Inflammatory macrophage (primary cell): ENCODE results near the gene TUBA4A.
A peak's percentile ranks its signal among the peaks of the same experiment; 100 is the strongest.
"Not testable (repeated sequence)": the region's sequence is repeated elsewhere in the genome, so short reads cannot be mapped to it uniquely, and the experiment has no call there.

Source experiments
- DNase-seq, 2 donors: peaks; one replicate each; pipeline ENCODE4 v3.0.0-alpha.2; 2020 to 2022

TUBA4A gene

DNA sequence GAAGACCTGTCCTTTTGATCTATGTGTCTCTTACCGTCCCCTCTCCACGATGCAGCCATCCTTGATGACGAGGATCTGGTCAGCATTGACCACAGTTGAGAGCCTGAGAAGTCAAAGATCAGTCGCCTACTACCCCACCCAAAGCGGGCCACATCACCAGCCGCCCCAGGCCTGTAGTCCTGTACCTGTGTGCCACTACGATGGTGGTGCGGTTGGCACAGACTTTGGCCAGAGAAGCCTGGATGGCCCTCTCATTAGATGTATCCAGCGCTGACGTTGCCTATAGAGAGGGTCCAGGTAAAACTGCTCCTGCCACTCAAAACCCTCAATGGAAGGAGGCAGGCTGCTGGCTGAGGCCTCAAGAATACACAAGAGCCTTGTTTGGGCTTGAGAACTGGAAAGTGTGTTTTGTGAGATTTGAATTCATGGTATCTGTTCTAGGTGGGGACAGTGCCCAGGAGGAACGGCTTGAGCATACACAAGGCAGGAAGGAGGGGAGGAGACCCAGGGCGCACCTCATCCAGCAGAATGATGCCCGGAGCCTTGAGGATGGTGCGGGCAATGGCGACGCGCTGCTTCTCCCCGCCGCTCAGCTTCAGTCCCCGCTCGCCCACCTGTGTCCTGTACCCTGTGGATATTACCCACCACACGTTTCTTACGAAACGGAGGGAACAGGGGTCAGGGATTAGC is 43.4 kb downstream of the TUBA4A start:
- no peak for DNase-seq

DNA sequence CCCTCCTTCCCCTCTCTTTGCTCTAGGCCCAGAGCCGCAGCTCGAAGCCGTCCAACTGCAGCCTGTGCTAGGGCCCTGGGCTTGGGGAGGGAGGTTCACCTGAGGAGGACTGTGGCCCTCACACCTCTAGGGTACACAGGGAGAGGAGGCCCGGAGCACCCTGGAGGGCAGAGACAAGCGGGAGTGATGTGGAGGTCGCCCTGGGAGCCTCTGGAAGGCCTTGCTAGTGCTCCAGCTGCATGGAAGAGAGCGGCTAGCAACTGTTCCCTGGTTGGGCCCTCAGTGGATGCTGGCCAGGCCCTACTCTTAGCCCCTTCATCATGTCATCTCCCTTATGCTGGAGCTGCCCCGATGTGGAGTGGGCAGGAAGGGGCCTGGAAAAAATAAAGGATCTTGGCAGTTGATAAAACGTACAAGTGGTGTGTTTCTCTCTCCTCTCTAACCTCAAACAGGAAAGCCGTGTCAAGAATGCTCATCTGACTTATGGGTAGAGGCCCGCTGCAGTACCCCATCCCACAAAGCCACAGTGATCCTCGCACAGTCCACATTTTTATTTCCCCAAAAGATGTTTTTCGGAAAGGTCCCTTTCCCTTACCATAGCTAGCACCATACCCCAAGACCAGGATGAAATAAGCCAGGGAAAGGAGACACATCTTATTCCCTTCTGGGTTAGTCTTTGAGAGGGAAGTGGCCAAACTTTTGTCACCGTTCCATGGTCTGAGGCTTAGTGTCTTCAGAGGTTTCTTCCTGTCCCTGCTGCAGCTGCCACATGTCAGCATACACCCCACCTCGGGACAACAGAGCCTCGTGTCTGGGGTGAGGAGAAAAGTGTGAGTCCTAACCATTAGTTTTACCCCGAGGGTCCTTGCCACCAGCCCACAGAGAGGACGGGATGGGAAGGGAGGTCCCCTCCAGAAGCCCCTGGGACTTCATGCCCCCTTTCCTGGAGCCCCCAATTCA is 44.2 kb downstream of the TUBA4A start:
- DNase-seq, result no peak

- no peak for DNase-seq
Measured at GRCh38 chr2:219207884-219208740, 45.6 kb downstream of the TUBA4A start.

GRCh38 chr2:219207134-219207883 is 46.4 kb downstream of the TUBA4A start:
- DNase-seq, result no peak

GRCh38 chr2:219206328-219207133 is 47.2 kb downstream of the TUBA4A start, which contains the start of gene ZFAND2B:
Gene ZFAND2B, plus strand, starts transcription at chr2:219206782. Its CDS starts 206 bp downstream, at chr2:219206988.
- peak; percentile 93 to 96 for DNase-seq

DNA sequence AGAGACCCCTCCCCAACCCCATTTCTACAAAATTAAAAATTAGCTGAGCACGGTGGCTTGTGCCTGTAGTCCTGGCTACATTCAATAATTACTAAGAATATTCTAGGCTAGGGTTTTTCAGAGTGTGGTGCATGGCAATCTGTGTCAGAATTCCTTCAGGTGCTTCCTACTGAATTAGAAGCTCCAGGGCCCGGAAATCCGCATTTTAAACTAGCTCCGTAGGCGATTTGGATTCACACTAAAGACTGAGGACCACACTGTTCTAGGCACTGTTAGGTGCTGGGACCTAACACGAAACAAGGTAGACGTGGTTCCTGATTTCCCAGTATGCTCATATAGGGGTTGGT is 47.8 kb downstream of the TUBA4A start:
- no peak for DNase-seq

DNA sequence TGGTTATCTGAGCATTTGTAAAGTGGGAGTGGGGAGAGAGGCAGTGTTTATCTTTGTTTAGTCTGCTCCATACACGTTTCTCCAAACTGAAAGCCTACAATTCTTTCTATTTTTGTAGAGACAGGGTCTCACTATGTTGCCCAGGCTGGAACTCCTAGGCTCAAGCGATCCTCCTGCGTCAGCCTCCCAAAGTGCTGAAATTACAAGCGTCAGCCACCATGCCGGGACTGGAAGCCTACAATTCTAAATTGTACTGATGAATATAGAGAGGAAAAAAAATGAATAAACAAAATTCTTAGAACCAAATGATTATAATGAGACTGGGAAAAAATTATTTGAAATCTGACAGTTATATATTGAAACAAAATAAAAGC is 48.6 kb downstream of the TUBA4A start:
- DNase-seq, result no peak

GRCh38 chr2:219204425-219205164 is 49.1 kb downstream of the TUBA4A start:
- DNase-seq, result no peak

DNA sequence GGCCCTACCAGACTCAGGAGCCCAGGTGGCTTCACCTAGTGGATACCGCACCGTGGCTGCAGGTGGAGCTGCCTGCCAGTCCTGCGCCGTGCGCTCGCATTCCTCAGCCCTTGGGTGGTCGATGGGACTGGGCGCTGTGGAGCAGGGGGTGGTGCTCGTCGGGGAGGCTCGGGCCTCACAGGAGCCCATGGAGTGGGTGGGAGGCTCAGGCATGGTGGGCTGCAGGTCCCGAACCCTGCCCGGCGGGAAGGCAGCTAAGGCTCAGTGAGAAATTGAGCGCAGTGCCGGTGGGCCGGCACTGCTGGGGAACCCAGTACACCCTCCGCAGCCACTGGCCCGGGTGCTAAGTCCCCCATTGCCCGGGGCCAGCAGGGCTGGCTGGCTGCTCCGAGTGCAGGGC is 52.4 kb downstream of the TUBA4A start:
- DNase-seq, result not testable (repeated sequence)

DNA sequence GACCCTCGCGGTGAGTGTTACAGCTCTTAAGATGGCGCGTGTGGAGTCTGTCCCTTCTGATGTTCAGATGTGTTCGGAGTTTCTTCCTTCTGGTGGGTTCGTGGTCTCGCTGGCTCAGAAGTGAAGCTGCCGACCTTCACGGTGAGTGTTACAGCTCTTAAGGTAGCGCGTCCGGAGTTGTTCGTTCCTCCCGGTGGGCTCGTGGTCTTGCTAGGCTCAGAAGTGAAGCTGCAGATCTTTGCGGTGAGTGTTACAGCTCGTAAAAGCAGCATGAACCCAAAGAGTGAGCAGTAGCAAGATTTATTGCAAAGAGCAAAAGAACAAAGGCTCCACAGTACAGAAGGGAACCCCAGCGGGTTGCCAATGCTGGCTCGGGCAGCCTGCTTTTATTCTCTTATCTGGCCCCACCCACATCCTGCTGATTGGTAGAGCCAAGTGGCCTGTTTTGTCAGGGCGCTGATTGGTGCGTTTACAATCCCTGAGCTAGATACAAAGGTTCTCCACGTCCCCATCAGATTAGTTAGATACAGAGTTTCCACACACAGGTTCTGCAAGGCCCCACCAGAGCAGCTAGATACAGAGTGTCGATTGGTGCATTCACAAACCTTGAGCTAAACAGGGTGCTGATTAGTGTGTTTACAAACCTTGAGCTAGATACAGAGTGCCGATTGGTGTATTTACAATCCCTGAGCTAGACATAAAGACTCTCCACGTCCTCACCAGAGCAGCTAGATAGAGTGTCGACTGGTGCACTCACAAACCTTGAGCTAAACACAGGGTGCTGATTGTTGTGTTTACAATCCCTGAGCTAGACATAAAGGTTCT is 53.0 kb downstream of the TUBA4A start:
- not testable (repeated sequence) for DNase-seq
